GM10248 (cell line): ENCODE data around the gene STPG3.

Experiments used
- CTCF ChIA-PET: fragments of 300-600 bp; sonication (Branson Sonifier 250); formaldehyde crosslinking; extraction: SDS; loops from one replicate; lab custom pipeline; 2021; ENCODE audit warnings: antibody characterized with exemption; lab: Yijun Ruan, JAX
- POLR2A ChIA-PET: fragments of 350-650 bp; sonication (Branson Sonifier 250); formaldehyde crosslinking; extraction: SDS; loops from one replicate; lab custom pipeline; 2020; ENCODE audit warnings: antibody characterized with exemption; lab: Yijun Ruan, JAX
- DNase-seq: peaks from one replicate; pipeline ENCODE4 v3.0.0; 2012; ENCODE audit errors: extremely low spot score
- TF ChIP-seq, protein P1 (sequence below): IDR thresholded peaks from 2 replicates; pipeline ENCODE4 v1.5.1; 2012; ENCODE audit warnings: mild to moderate bottlenecking, low read depth; ENCODE audit errors: extremely low read depth, missing control alignments, control extremely low read depth

Gene STPG3

GRCh38 chr9:137217276-137218211 is 33.5 kb upstream of the STPG3 start:
- POLR2A ChIA-PET, result no interaction called here
- CTCF ChIA-PET, result interaction anchor here (0.9 to 4.2 kb wide), 3 partner anchors 9 to 29 kb away, joined by 4 to 11 read pairs (median 8); partner anchors contain the start of genes ANAPC2, RNF224 and SSNA1
- no peak for DNase-seq
- TF ChIP-seq, protein P1, sequence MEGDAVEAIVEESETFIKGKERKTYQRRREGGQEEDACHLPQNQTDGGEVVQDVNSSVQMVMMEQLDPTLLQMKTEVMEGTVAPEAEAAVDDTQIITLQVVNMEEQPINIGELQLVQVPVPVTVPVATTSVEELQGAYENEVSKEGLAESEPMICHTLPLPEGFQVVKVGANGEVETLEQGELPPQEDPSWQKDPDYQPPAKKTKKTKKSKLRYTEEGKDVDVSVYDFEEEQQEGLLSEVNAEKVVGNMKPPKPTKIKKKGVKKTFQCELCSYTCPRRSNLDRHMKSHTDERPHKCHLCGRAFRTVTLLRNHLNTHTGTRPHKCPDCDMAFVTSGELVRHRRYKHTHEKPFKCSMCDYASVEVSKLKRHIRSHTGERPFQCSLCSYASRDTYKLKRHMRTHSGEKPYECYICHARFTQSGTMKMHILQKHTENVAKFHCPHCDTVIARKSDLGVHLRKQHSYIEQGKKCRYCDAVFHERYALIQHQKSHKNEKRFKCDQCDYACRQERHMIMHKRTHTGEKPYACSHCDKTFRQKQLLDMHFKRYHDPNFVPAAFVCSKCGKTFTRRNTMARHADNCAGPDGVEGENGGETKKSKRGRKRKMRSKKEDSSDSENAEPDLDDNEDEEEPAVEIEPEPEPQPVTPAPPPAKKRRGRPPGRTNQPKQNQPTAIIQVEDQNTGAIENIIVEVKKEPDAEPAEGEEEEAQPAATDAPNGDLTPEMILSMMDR, result no peak

DNA sequence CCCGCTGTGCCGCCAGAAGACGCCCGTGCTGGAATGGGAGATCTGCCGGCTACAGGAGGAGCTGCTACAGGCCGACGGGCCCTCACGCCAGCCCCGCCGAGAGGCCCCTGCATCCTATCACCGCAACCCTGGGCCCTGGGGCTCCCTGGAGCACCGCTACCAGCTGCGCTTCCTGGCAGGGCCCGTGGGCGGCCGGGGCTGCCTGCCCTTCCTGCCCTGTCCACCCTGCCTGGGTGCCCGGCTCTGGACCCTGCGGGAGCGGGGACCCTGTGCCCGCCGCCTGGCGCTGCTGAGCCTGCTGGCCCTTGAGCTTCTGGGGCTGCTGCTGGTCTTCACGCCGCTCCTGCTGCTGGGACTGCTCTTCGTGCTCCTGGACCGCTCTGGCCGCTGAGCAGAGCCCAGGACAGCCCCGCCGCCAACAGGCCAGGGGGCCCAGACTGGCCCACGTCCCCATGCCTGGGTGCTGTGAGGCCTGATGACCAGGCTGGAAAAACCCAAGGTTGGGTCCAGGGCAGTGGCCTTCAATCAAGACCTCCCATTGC is 32.8 kb upstream of the STPG3 start:
- ChIA-PET CTCF (interaction anchor here (2.4 kb wide), 1 partner anchor 9 kb away, joined by 8 read pairs; the partner anchor contains the start of gene RNF224), POLR2A (no interaction called here)
- DNase-seq, result no peak
- TF ChIP-seq, protein P1, result no peak

DNA sequence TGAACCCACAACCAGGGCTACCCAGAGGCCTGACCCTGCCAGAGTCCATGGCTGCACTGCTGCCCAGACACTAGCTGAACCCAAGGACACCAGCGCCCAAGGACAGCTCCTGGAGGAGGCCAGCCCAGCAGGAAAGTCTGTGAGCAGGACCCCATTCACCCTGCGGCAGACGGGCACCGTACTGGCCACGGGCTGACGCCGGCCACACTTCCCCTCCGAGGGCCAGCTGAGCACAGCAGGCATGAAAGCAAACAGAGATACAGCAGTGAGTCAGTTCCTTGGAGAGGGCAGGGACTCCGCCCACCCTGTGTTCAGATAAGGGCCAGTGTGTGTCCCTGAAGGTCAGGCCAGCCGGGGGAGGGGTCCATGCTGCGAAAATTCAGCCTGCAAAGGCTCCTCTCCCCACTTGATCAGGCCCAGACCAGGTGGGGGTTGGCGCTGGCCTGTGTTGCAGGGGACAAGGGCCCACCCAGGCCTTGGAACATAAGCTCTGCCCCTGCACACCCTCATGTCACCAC is 32.3 kb upstream of the STPG3 start:
- DNase-seq, result no peak
- POLR2A ChIA-PET, result no interaction called here
- TF ChIP-seq, protein P1, result no peak
- CTCF ChIA-PET, result interaction anchor here (2.4 to 2.6 kb wide), 2 partner anchors 8 to 18 kb away, joined by 8 to 9 read pairs; partner anchors contain the start of gene RNF224

GRCh38 chr9:137219757-137220316 is 31.2 kb upstream of the STPG3 start:
- CTCF ChIA-PET, result interaction anchor here (1.3 to 2.6 kb wide), 3 partner anchors 7 to 17 kb away, joined by 3 to 9 read pairs (median 8); partner anchors contain the start of gene RNF224
- POLR2A ChIA-PET, result no interaction called here
- TF ChIP-seq, protein P1, result no peak

GRCh38 chr9:137220317-137221094 is 30.6 kb upstream of the STPG3 start:
- POLR2A ChIA-PET, result no interaction called here

More at GRCh38 chr9:137219757-137220316, 31.2 kb upstream of the STPG3 start:
- DNase-seq, result no peak

More at GRCh38 chr9:137220317-137221094, 30.6 kb upstream of the STPG3 start:
- CTCF ChIA-PET, result interaction anchor here (0.7 to 2.6 kb wide), 3 partner anchors 9 to 16 kb away, joined by 3 to 9 read pairs (median 3); no protein-coding TSS in a partner anchor
- TF ChIP-seq, protein P1, result no peak
- no peak for DNase-seq
